Fibroblast of villous mesenchyme (primary cell): ENCODE results near the gene TMEM200A. TPM values are rescaled to one million over a fixed set of nuclear protein-coding genes. Genes with fewer than 3 reads are reported as not detected.

Experiments used
- DNase-seq: peaks from one replicate; pipeline ENCODE4 v3.0.0-alpha.2; 2010; ENCODE audit warnings: low read depth
- H3K4me3 ChIP-seq: 2 replicates; pipeline ENCODE4 v1.5.1; 2011; ENCODE audit warnings: low read depth, mild to moderate bottlenecking, low read length
- CTCF ChIP-seq: IDR thresholded peaks from 2 replicates; pipeline ENCODE4 v1.5.1; 2012; ENCODE audit warnings: low read depth, mild to moderate bottlenecking, low read length; ENCODE audit not compliant: insufficient read depth
- total RNA-seq: library from RNA; depleted of rRNA; stranded (reverse); fragments of >200 nt; gene quantifications from 2 replicates; pipeline ENCODE4 v1.2.3, GENCODE V29; 2012

TMEM200A gene
- total RNA-seq, 1 donor, result 43.6 TPM

- no peak overlapping the region for H3K4me3 ChIP-seq
- TF ChIP-seq CTCF, result no peak
- no peak for DNase-seq
These were observed 100.9 kb downstream of the TMEM200A start for GRCh38 chr6:130466748-130467061.

GRCh38 chr6:130467146-130468050 lies 101.6 kb downstream of the TMEM200A start:
- no peak for DNase-seq
- no peak for TF ChIP-seq CTCF
- no peak overlapping the region for H3K4me3 ChIP-seq

- no peak overlapping the region for H3K4me3 ChIP-seq
- TF ChIP-seq CTCF, result no peak
- no peak for DNase-seq
These were observed 104.9 kb downstream of the TMEM200A start for GRCh38 chr6:130470766-130471165.

GRCh38 chr6:130473886-130474285 lies 108.1 kb downstream of the TMEM200A start:
- H3K4me3 ChIP-seq, result no peak overlapping the region
- TF ChIP-seq CTCF, result no peak
- DNase-seq, result peak; percentile 67

- no peak overlapping the region for H3K4me3 ChIP-seq
- DNase-seq, result peak; percentile 94
- no peak for TF ChIP-seq CTCF
These were observed 117.0 kb downstream of the TMEM200A start for GRCh38 chr6:130482645-130483390.

GRCh38 chr6:130485870-130486269 lies 120.1 kb downstream of the TMEM200A start:
- no peak overlapping the region for H3K4me3 ChIP-seq
- no peak for DNase-seq
- no peak for TF ChIP-seq CTCF

GRCh38 chr6:130486417-130486816 lies 120.6 kb downstream of the TMEM200A start:
- H3K4me3 ChIP-seq, result no peak overlapping the region
- no peak for DNase-seq
- TF ChIP-seq CTCF, result no peak
